ENCODE measurements around the gene VSNL1. TPM values are rescaled to one million over a fixed set of nuclear protein-coding genes. Genes with fewer than 3 reads are reported as not detected.

VSNL1 gene
- total and polyA plus RNA-seq, 7 donors, result 0.27 to 5.1 (median 1.1) TPM; not detected in 2

DNA sequence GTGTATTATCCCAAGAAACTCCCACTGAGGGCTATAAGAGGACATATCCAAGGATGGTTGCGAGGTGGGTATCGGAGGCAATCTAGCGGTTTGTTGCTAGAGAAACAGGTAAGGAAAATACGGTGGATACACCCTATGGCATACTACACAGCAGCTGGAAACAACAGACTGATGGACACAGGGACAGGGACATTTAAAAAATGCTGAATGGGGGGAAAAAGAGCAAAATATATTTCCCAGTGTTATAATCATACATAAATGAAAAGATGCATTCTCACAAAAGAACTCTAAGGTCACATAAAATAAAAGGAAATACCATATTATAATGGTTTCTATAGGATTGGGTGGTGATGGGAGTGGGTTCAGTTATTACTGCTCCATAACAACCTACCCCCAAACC is 117.3 kb downstream of the VSNL1 start:
- Histone ChIP-seq H3K4me1 (no peaks in the 10 kb centered on the region), H3K4me3 (no peak overlapping the region), H3K9me3 (no peaks in the 10 kb centered on the region), H3K27ac (no peak overlapping the region), H3K27me3 (no peaks in the 10 kb centered on the region), H3K36me3 (peaks cover 0 to 7% (median 0%) of the 10 kb centered on the region in 4 donors)
- intact Hi-C loops (cut with DNase I), result no loop called here
- WGBS, 2 donors, result 96 to 97% methylated on average over 4 of the region's 4 CpGs
- DNase-seq, result no peak
- TF ChIP-seq EP300 (IDR thresholded peaks at IDR 0.05) (no peak), POLR2A (IDR thresholded peaks at IDR 0.05) (no peak), POLR2AphosphoS5 (IDR thresholded peaks at IDR 0.05) (no peak)
- TF ChIP-seq, protein P1, sequence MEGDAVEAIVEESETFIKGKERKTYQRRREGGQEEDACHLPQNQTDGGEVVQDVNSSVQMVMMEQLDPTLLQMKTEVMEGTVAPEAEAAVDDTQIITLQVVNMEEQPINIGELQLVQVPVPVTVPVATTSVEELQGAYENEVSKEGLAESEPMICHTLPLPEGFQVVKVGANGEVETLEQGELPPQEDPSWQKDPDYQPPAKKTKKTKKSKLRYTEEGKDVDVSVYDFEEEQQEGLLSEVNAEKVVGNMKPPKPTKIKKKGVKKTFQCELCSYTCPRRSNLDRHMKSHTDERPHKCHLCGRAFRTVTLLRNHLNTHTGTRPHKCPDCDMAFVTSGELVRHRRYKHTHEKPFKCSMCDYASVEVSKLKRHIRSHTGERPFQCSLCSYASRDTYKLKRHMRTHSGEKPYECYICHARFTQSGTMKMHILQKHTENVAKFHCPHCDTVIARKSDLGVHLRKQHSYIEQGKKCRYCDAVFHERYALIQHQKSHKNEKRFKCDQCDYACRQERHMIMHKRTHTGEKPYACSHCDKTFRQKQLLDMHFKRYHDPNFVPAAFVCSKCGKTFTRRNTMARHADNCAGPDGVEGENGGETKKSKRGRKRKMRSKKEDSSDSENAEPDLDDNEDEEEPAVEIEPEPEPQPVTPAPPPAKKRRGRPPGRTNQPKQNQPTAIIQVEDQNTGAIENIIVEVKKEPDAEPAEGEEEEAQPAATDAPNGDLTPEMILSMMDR (IDR thresholded peaks at IDR 0.05), result no peak

DNA sequence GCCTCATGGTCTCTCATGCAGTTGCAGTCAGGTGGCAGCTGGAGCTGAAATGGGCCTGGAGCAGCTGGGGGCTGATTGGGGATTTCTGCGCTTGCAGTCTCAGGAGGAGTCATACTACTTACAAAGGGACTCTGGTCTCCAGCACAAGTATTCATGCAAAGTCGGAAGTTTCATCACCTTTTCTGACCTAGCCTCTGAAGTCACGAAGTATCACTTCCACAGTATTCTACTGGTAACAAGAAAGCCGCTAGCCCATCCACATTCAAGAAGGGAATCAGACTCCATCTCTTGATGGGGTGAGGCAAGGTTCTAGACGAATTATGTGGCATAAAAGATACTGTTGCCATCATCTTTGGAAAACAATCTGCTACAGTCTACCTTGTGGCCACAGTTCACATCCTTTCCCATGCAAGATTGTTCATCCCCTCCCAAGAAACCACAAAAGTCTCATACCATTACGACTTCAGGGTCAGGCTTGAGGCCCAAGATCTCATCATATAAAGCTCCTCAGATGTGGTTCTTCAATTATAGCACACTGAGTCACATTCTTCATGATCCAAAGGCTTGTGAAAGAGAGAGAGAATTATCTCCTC is 117.9 kb downstream of the VSNL1 start:
- Histone ChIP-seq H3K36me3 (peaks cover 0 to 7% (median 0%) of the 10 kb centered on the region in 4 donors), H3K27me3 (no peaks in the 10 kb centered on the region), H3K4me3 (no peak overlapping the region), H3K4me1 (no peaks in the 10 kb centered on the region), H3K9me3 (no peaks in the 10 kb centered on the region), H3K27ac (no peak overlapping the region)
- intact Hi-C loops (cut with DNase I), result no loop called here
- no peak for DNase-seq
- TF ChIP-seq, protein P1 (IDR thresholded peaks at IDR 0.05), result no peak
- TF ChIP-seq POLR2AphosphoS5 (IDR thresholded peaks at IDR 0.05), result no peak
- WGBS, 2 donors, result 79 to 93% methylated on average over 6 of the region's 6 CpGs

DNA sequence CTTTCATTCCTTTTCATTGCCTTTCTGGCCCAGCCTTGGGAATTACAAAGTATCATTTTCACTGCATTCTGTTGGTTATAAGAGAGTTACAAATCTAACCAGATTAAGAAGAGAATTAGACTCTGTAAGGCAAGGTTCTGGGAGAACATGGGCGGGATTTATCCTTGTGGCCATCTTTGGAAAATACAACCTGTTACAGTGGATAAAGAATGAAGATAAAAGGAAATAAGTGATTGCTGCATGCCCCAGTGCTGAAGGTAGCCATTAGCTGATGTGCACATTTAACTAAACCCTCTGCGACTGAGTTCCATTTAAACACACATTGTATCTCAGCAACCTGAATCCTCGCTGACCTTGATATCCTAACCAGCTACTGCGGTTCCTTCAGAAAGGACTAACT is 119.7 kb downstream of the VSNL1 start:
- Histone ChIP-seq H3K9me3 (no peaks in the 10 kb centered on the region), H3K36me3 (peaks cover 0 to 12% (median 10%) of the 10 kb centered on the region in 4 donors), H3K4me1 (no peaks in the 10 kb centered on the region), H3K27me3 (no peaks in the 10 kb centered on the region), H3K27ac (no peak overlapping the region), H3K4me3 (no peak overlapping the region)
- DNase-seq, result no peak
- WGBS, 2 donors, result 75 to 93% methylated on average over 4 of the region's 4 CpGs
- intact Hi-C loops (cut with DNase I), result no loop called here
- TF ChIP-seq, protein P1 (IDR thresholded peaks at IDR 0.05), result no peak
- TF ChIP-seq EP300 (IDR thresholded peaks at IDR 0.05), result no peak
- no peak for TF ChIP-seq POLR2A (IDR thresholded peaks at IDR 0.05)
- TF ChIP-seq POLR2AphosphoS5 (IDR thresholded peaks at IDR 0.05), result no peak

DNA sequence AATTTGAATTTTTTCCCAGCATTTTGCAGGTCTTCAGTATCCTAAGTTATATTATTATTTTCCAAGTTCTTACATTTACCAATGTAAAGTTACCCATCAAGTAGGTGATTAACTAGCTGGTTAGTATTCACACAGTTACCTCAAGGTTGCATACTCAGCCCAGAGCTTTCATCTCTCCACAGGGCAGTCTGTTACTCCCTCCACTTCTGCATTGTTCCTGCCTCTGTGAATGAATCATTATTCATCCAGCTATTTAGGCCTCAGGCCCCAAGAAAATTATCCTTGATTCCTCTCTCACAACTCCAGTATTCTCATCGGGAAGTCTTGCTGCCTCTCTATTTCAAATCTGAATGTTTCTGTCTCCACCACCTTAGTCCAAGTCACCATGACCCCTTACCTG is 121.0 kb downstream of the VSNL1 start:
- WGBS, 2 donors, result 98 to 100% methylated on average over 1 of the region's 1 CpG
- Histone ChIP-seq H3K36me3 (peaks cover 0 to 25% (median 14%) of the 10 kb centered on the region in 4 donors), H3K9me3 (no peaks in the 10 kb centered on the region), H3K4me3 (no peak overlapping the region), H3K27ac (no peak overlapping the region), H3K27me3 (no peaks in the 10 kb centered on the region), H3K4me1 (no peaks in the 10 kb centered on the region)
- intact Hi-C loops (cut with DNase I), result no loop called here
- TF ChIP-seq EP300 (IDR thresholded peaks at IDR 0.05) (no peak), POLR2AphosphoS5 (IDR thresholded peaks at IDR 0.05) (no peak), POLR2A (IDR thresholded peaks at IDR 0.05) (no peak)
- TF ChIP-seq, protein P1 (IDR thresholded peaks at IDR 0.05), result no peak
- no peak for DNase-seq

DNA sequence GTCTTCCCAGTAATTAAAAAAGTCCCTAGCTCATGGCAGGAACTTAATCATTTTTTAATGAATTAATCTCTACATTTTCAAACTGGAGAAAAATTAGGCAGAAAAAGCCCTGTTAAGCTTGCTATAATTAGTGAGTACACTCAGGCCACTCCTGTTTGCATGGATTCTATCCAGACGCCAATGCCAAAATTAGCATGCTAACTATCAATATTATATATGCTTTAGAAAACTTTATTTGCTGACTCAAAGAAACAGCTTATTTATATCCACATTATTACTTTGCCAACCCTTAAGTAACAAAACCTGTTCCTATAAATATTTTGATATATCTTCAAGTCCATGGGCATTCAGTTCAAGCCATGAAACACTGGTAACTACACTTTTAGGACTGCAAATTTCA is 122.2 kb downstream of the VSNL1 start:
- no peak for DNase-seq
- TF ChIP-seq POLR2A (IDR thresholded peaks at IDR 0.05) (no peak), EP300 (IDR thresholded peaks at IDR 0.05) (no peak)
- TF ChIP-seq, protein P1 (IDR thresholded peaks at IDR 0.05), result no peak
- no peak overlapping the region for H3K4me3 ChIP-seq
- 89 to 90% methylated on average over 1 of the region's 1 CpG for WGBS, 2 donors
- no peaks in the 10 kb centered on the region for H3K27me3 ChIP-seq
- intact Hi-C loops (cut with DNase I), result no loop called here
- H3K4me1 ChIP-seq, result no peaks in the 10 kb centered on the region
- no peak overlapping the region for H3K27ac ChIP-seq
- peaks cover 0 to 35% (median 16%) of the 10 kb centered on the region in 4 donors for H3K36me3 ChIP-seq
- H3K9me3 ChIP-seq, result no peaks in the 10 kb centered on the region
